CD4-positive, alpha-beta T cell treated with Interleukin-17A for 1 hour (primary cell): Measurements from ENCODE around the gene TUBGCP6.

Experiments
- DNase-seq: peaks from one replicate; pipeline ENCODE4 v3.0.0-alpha.2; 2020

The TUBGCP6 gene

GRCh38 chr22:50167689-50168489, 76.9 kb downstream of the TUBGCP6 start:
- no peak for DNase-seq
